Osteocyte (in vitro differentiated cells): ENCODE data around the gene KCTD5. TPM values are rescaled to one million over a fixed set of nuclear protein-coding genes. Genes with fewer than 3 reads are reported as not detected.
A peak's percentile ranks its signal among the peaks of the same experiment; 100 is the strongest.
"Not testable (repeated sequence)": the region's sequence is repeated elsewhere in the genome, so short reads cannot be mapped to it uniquely, and the experiment has no call there.

Experiments
- DNase-seq: peaks from one replicate; pipeline ENCODE4 v3.0.0; 2021; ENCODE audit warnings: mixed read lengths; ENCODE audit not compliant: unreplicated experiment; ENCODE audit errors: extremely low spot score
- H3K27ac Mint-ChIP-seq: one replicate; pipeline ENCODE4 v1.8.0; 2021; ENCODE audit warnings: mild to moderate bottlenecking, mixed read lengths; ENCODE audit not compliant: unreplicated experiment
- H3K27me3 Mint-ChIP-seq: one replicate; pipeline ENCODE4 v1.8.0; 2021; ENCODE audit warnings: mixed read lengths; ENCODE audit not compliant: unreplicated experiment
- H3K36me3 Mint-ChIP-seq: one replicate; pipeline ENCODE4 v1.8.0; 2021; ENCODE audit warnings: mixed read lengths; ENCODE audit not compliant: unreplicated experiment
- H3K4me1 Mint-ChIP-seq: one replicate; pipeline ENCODE4 v1.8.0; 2021; ENCODE audit warnings: mixed read lengths; ENCODE audit not compliant: unreplicated experiment
- H3K4me3 Mint-ChIP-seq: one replicate; pipeline ENCODE4 v1.8.0; 2021; ENCODE audit warnings: mild to moderate bottlenecking, moderate library complexity, mixed read lengths; ENCODE audit not compliant: unreplicated experiment
- H3K9me3 Mint-ChIP-seq: one replicate; pipeline ENCODE4 v1.8.0; 2021; ENCODE audit warnings: mixed read lengths; ENCODE audit not compliant: unreplicated experiment
- total RNA-seq: library from RNA; stranded (reverse); gene quantifications from 2 replicates; pipeline ENCODE4 v1.2.1, GENCODE V29; 2021
- TF ChIP-seq, protein P1 (sequence below): fragments of 200-600 bp; sonication (generic); IDR thresholded peaks from 2 replicates; pipeline ENCODE4 v1.5.0; 2021; ENCODE audit warnings: antibody characterized with exemption, mild to moderate bottlenecking, moderate library complexity

KCTD5 gene
- total RNA-seq, 1 donor from 2014 or later, result 28.0 TPM

DNA sequence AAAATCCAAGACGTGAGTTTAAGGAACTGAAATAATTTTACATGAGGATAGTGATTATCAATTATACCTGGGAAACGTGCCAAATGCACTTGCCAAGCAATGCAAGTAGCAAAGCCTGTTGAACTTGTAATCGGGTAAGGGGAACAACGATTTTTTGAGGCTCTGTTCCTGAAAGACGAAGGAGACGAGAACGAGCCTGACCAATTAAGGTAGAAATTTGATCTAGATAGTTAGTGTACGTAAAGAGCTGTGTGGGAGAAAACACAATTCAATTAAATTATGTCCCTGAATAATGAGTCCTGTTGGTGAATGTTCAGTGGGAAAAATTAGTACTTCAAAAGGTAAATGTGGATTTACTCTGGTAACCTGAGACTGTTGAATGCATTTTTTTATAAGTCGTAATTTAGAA is 17.7 kb upstream of the KCTD5 start:
- Mint-ChIP-seq H3K9me3 (no peaks in the 10 kb centered on the region), H3K27ac (no peak overlapping the region), H3K4me3 (no peak overlapping the region), H3K36me3 (peaks cover 27% of the 10 kb centered on the region), H3K27me3 (no peaks in the 10 kb centered on the region), H3K4me1 (peaks cover 3% of the 10 kb centered on the region)
- TF ChIP-seq, protein P1, sequence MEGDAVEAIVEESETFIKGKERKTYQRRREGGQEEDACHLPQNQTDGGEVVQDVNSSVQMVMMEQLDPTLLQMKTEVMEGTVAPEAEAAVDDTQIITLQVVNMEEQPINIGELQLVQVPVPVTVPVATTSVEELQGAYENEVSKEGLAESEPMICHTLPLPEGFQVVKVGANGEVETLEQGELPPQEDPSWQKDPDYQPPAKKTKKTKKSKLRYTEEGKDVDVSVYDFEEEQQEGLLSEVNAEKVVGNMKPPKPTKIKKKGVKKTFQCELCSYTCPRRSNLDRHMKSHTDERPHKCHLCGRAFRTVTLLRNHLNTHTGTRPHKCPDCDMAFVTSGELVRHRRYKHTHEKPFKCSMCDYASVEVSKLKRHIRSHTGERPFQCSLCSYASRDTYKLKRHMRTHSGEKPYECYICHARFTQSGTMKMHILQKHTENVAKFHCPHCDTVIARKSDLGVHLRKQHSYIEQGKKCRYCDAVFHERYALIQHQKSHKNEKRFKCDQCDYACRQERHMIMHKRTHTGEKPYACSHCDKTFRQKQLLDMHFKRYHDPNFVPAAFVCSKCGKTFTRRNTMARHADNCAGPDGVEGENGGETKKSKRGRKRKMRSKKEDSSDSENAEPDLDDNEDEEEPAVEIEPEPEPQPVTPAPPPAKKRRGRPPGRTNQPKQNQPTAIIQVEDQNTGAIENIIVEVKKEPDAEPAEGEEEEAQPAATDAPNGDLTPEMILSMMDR, result no peak
- DNase-seq, result no peak

DNA sequence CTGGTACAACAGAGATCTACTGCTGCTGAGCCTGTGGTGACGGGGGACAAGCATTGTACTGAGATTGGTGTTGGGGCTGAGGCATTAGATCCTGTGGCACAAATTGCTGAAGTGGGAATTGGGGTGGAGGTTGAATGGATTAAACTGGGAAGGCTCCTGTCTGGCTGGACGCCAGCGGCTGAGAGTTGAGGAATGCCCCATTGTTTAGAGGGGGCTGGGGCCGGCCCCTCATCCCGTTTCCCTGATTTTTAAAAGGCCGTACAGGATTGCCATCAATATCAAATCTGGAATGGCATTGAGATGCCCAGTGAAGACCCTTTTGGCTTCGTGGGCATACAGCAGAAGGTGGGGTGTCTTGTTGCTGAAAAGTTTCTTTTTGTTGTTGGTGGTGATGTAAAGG is 15.7 kb upstream of the KCTD5 start:
- H3K27me3 Mint-ChIP-seq, H3K9me3 Mint-ChIP-seq, DNase-seq, H3K4me3 Mint-ChIP-seq, H3K27ac Mint-ChIP-seq: not testable (repeated sequence)
- peaks cover 27% of the 10 kb centered on the region for H3K36me3 Mint-ChIP-seq
- H3K4me1 Mint-ChIP-seq, result peaks cover 10% of the 10 kb centered on the region

DNA sequence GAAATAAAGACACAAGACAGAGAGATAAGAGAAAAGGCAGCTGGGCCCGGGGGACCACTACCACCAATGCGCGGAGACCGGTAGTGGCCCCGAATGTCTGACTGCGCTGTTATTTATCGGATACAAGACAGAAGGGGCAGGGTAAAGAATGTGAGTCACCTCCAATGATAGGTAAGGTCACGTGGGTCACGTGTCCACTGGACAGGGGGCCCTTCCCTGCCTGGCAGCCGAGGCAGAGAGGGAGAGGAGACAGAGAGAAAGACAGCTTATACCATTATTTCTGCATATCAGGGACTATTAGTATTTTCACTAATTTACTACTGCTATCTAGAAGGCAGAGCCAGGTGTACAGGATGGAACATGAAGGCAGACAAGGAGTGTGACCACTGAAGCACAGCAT is 12.7 kb upstream of the KCTD5 start:
- Mint-ChIP-seq H3K36me3 (peaks cover 20% of the 10 kb centered on the region), H3K27ac (peak overlapping the region; percentile 41), H3K4me1 (peaks cover 24% of the 10 kb centered on the region)
- not testable (repeated sequence) for H3K27me3 Mint-ChIP-seq, H3K4me3 Mint-ChIP-seq, DNase-seq, H3K9me3 Mint-ChIP-seq

DNA sequence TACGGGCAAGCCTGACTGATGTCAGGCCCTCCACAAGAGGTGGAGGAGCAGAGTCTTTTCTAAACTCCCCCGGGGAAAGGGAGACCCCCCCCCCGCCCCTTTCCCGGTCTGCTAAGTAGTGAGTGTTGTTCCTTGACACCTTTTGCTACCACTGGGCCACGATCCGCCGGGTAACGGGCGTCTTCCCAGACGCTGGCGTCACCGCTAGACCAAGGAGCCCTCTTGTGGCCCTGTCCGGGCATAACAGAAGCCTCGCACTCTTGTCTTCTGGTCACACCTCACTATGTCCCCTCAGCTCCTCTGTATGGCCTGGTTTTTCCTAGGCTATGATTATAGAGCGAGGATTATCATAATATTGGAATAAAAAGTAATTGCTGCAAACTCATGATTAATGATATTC is 12.3 kb upstream of the KCTD5 start:
- Mint-ChIP-seq H3K4me3 (peak overlapping the region; percentile 44), H3K4me1 (peaks cover 25% of the 10 kb centered on the region), H3K36me3 (peaks cover 16% of the 10 kb centered on the region), H3K27ac (peak overlapping the region; percentile 41)
- TF ChIP-seq, protein P1, result peak; percentile 71
- DNase-seq, result peak; percentile 91
- H3K27me3 Mint-ChIP-seq, H3K9me3 Mint-ChIP-seq: not testable (repeated sequence)

DNA sequence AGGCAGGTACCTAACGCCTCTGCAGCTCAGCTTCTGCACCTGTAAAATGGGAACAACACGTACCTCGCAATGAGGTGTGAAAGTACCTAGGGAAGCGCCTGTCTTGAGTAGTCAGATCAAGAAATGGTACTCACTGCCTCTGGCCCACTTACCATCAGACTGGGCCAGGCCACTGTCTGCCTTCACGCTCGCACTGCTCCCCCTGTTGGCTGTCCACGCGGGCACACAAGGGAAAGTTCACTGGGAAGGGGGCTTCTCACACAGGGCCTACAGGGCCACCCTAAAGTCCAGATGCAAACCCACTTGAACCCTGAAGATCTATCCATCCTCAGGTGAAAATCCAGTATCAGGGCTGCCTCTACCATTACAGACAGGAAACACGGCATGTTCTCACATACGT is 11.1 kb upstream of the KCTD5 start:
- H3K27me3 Mint-ChIP-seq, H3K9me3 Mint-ChIP-seq, DNase-seq, H3K27ac Mint-ChIP-seq, H3K4me3 Mint-ChIP-seq: not testable (repeated sequence)
- H3K36me3 Mint-ChIP-seq, result peaks cover 13% of the 10 kb centered on the region
- peaks cover 25% of the 10 kb centered on the region for H3K4me1 Mint-ChIP-seq
- TF ChIP-seq, protein P1, result peak; percentile 46

DNA sequence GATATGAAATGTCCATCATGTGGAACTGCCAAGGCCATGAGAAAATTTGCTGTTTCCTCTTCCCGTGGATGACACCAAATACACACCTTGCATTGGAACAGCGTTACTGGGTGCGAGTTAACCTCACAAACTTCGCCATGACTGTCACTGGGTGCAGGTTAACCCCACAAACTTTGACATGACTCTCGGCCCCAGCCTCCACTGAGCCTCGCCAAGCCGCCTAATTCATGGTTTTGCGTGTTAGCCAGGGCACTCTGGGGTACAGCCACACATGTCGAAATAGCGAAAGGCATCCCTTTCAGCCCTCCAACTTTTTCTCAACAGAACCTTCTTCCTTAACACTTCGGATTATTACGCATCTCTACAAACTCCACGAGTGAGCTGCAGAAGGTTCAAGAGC is 10.6 kb upstream of the KCTD5 start:
- peaks cover 25% of the 10 kb centered on the region for H3K4me1 Mint-ChIP-seq
- TF ChIP-seq, protein P1, result no peak
- no peak for DNase-seq
- no peaks in the 10 kb centered on the region for H3K9me3 Mint-ChIP-seq
- H3K27me3 Mint-ChIP-seq, result no peaks in the 10 kb centered on the region
- peak overlapping the region; percentile 75 for H3K4me3 Mint-ChIP-seq
- peaks cover 9% of the 10 kb centered on the region for H3K36me3 Mint-ChIP-seq
- no peak overlapping the region for H3K27ac Mint-ChIP-seq
